ENCODE measurements around the gene PDE4DIP.
A peak's percentile ranks its signal among the peaks of the same experiment; 100 is the strongest.
"Not testable (repeated sequence)": the region's sequence is repeated elsewhere in the genome, so short reads cannot be mapped to it uniquely, and the experiment has no call there.

Gene PDE4DIP

DNA sequence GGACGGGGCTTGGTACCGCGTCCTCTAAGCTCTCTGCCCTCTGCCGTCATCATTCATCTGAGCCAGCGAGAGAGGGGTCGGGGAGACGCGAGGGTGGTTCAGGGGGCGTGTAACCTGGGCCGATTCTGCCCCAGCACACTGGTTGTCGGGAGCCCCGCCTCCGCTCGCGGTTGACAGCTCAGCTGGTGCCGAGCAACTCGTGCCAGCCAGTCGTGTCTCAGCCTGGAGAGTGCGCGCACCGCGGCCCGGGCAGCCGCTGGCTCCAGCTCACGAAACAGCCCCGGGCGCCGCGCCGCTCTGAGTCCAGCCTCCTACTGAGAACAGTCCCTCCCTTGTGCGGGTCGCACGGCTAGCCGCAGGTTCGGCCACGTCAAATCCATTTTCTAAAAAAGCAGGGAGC, at the start of gene PDE4DIP:
Gene PDE4DIP, plus strand, starts transcription at position 209 of the 400 bp plus-strand sequence. CDS start 347 bp downstream, outside the sequence.
- peak; percentile 51 to 57 for DNase-seq

GRCh38 chr1:148808268-148808928, 35.8 kb upstream of the PDE4DIP start:
- DNase-seq: not testable (repeated sequence)

GRCh38 chr1:148808929-148809283, 35.3 kb upstream of the PDE4DIP start:
- DNase-seq: not testable (repeated sequence)

DNA sequence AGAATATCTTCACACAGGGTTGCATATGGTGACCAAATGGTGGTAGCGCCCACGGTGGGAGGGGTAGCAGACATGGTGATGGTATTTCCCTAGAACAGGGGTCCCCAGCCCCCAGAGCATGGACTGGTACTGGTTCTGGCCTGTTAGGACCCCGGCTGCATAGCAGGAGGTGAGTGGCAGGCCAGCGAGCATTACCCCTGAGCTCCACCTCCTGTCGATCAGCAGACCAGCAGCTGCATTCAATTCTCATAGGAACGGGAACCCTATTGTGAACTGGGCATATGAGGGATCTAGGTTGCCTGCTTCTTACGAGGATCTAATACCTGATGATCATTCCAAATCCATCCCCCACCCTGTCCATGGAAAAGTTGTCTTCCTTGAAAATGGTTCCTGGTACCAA, 22.0 kb upstream of the PDE4DIP start:
- DNase-seq: not testable (repeated sequence)

- DNase-seq: not testable (repeated sequence)
Measured at GRCh38 chr1:148823822-148824221, 20.4 kb upstream of the PDE4DIP start.

DNA sequence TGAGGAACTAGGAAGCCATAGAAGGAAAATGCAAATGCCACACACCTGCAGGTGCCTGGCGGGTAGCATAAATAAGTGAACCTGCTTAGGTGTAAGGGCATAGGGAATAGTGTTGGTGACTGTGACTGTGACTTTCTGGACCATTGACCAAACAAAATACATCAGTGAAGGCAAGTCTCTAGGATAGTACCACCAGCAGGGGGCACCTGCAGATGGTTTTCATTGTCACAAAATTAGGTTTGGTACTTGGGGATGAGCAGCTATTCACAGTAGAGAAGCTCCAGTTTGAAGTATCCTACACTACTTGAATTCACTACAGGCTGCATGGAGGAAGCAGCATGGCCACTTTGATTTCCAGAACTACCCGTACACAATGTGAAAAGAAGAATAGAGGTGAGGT, 19.2 kb upstream of the PDE4DIP start:
- not testable (repeated sequence) for DNase-seq

GRCh38 chr1:148828531-148828930, 15.7 kb upstream of the PDE4DIP start:
- DNase-seq: not testable (repeated sequence)

GRCh38 chr1:148828962-148829361, 15.3 kb upstream of the PDE4DIP start:
- not testable (repeated sequence) for DNase-seq

- DNase-seq: not testable (repeated sequence)
Measured at GRCh38 chr1:148829365-148829764, 14.9 kb upstream of the PDE4DIP start.

DNA sequence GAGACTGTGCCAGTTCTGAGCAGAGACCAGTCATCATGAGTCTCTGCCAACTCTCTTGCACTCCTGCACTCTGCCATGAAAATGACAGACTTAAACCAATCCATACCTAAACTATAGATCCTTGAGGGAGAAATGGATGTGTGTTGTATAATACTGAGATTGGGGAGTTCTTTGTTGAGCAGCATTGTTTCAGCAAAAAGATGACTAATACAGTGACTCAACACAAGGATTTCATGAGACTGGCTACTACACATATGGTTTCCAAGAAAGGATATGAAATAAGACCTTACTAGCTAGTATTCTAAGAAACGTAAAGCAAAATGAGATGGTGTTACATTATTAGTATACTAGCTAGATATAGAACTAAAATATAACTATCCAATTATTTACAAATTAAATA, 3.0 kb upstream of the PDE4DIP start:
- not testable (repeated sequence) for DNase-seq

DNA sequence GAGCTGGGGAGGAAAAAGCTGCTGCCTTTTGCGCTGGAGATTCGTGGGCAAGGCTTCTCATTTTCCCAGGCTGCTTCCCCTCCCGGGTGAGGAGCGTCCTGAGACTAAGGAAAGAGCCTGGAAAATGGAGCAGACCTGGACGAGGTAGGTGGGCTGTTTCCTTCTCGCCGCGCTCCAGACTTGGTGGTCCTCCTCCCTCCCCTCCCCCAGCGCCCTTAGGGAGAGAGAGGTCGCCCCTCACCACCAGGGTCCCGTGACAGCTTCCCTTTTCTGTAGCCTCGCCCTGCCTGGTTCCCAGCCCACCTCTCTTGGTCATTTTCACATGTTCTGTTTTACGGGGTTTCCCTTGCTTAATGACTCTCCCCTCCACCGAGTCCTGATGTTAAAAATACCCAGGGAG, 423 bp downstream of the PDE4DIP start:
- DNase-seq: not testable (repeated sequence)

DNA sequence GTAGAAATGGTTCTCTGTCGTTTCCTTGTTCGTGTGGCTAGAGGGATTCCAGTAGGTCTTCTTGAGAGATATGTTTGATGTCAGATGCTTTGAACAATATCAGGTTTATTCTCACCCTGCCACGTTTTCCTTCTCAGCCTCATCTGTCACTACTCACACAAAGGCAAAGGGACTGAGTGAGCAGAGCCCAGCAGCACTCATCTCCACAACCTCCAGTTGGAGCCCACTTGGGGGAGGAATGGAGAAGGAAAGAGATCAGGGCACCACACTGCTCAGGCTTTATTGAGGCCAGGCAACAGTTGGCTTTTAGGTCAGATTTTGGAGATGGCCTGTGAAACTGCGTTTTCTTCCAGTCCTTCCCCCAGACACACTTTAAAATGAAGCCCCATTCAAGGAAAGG, 840 bp downstream of the PDE4DIP start:
- DNase-seq: not testable (repeated sequence)

GRCh38 chr1:148850347-148850746, 6.1 kb downstream of the PDE4DIP start:
- DNase-seq: not testable (repeated sequence)

GRCh38 chr1:148850840-148851239, 6.6 kb downstream of the PDE4DIP start:
- not testable (repeated sequence) for DNase-seq

- not testable (repeated sequence) for DNase-seq
Measured at GRCh38 chr1:148851684-148852083, 7.5 kb downstream of the PDE4DIP start.

DNA sequence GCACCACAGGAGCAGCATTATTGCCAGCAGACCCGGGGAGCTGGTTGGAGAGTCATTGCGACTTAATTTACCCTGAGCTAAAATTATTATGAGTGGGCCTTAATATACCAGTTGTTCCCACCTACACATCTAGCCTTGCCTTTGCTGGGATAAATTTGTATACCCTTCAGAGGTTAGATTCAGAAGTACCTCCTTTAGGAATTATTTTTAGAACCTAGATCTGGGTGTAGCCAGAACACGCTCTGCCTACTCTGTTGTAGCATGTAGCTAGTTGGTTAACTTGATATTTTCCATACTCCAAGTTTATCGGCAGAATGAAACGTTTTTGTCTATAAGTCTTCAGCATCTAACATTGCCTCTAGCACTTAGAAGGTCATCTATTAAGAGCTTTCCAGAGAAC, 9.1 kb downstream of the PDE4DIP start:
- DNase-seq: not testable (repeated sequence)

DNA sequence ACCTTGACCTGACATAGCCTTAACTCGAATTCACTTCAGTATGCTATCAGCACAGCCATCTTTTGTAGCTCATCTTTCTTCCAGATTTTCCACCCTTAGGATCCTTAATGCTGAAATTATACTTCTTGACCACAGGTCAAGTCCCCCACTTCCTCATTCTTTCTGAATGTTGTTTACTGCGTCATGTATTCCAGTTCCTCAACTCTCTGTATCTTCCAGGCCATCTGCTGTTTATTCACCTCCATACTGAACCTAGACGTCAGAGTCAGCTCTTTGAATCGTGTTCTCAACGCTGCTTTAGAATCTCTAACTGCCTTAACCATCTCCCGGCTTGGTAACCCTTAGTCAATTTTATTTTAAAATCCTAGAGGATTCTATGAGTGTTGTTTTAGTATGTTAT, 9.8 kb downstream of the PDE4DIP start:
- not testable (repeated sequence) for DNase-seq

- DNase-seq: not testable (repeated sequence)
Measured at GRCh38 chr1:148855367-148855766, 11.1 kb downstream of the PDE4DIP start.

DNA sequence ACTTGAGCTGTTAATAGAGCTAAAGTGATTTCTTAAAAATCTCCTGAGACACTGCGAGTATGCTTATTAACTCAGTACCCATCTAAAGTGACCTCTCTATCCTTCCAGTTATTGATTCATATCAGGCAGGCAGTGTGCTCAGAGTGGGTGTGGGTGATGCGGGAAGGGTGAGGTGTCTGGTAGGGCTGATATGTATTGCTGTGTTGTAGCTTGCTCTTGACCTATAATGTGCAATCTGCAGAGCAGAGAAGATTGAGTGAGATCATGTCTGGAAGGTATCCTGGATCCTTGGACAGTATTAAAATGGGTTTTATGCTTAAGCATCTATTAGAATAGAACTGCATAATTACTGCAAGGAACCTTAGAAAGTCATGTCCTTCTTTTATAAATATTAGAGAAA, 15.8 kb downstream of the PDE4DIP start:
- DNase-seq: not testable (repeated sequence)

DNA sequence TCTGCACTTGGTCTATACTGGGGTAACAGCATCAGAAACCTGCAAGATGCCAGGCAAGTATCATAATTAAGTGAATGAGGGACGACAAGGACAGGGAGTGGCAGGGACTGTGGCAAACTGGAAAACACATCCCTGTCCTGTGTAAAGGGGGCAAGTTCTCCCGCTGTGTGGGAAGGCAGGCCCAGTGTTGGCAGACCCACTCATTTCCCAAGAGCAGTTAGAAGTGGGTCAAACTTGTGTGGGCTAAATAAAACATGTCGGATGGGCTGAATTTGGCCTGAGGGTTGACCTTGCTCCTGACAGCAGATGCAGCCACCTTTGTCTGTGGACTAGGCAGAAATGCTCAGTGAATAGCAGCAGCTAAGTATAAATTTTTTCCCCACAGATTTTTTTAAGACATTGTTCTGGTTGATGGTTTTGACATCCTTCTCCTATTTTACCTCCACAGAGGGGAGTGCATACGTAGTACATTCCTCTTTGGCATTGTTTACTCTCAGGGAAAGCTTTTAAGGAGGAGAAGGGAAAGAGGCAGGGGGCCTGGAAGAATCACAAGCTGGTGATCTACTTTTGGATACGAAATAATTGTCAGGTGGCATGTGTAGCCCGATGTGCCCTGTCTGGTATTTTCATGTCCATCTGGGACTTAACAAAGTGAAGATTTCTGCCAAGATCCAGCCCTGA, 16.5 kb downstream of the PDE4DIP start:
- DNase-seq: not testable (repeated sequence)

GRCh38 chr1:148862590-148862989, 18.4 kb downstream of the PDE4DIP start:
- DNase-seq: not testable (repeated sequence)

- not testable (repeated sequence) for DNase-seq
Measured at GRCh38 chr1:148868924-148869633, 24.9 kb downstream of the PDE4DIP start.

- DNase-seq: not testable (repeated sequence)
Measured at GRCh38 chr1:148869634-148869961, 25.4 kb downstream of the PDE4DIP start.
